ENCODE measurements around the gene LCAT. TPM values are rescaled to one million over a fixed set of nuclear protein-coding genes. Genes with fewer than 3 reads are reported as not detected.

LCAT gene
- total RNA-seq: 10 to 100 TPM; 12.9 to 15.3 TPM

GRCh38 chr16:67943619-67944504, at the start of gene LCAT:
TSS of gene LCAT (minus strand) at chr16:67944120. CDS start at chr16:67944101, 19 bp downstream.
- H3K9me3 Mint-ChIP-seq: no peaks in the 10 kb centered on the region
- H3K4me3 Mint-ChIP-seq: no peak within 1 kb of the TSS
- ChIA-PET CTCF (interaction anchor here (1.0 to 1.3 kb wide), 4 partner anchors 9 to 92 kb away, joined by 3 to 7 read pairs (median 3); no protein-coding TSS in a partner anchor), POLR2A (no interaction called here)
- H3K27ac Mint-ChIP-seq: no peak within 1 kb of the TSS
- DNase-seq: no peak
- H3K4me1 Mint-ChIP-seq: peaks cover 30% of the 10 kb centered on the region
- no peaks in the 10 kb centered on the region for H3K27me3 Mint-ChIP-seq
- H3K36me3 Mint-ChIP-seq (ENCODE audit: low read depth): peaks cover 18% of the 10 kb centered on the region

GRCh38 chr16:67993207-67994039, 49.5 kb upstream of the LCAT start:
- Mint-ChIP-seq H3K4me1 (peaks cover 34% of the 10 kb centered on the region), H3K27ac (peak overlapping the region; percentile 99), H3K27me3 (no peaks in the 10 kb centered on the region), H3K4me3 (peak overlapping the region; percentile 79), H3K9me3 (peaks cover 3% of the 10 kb centered on the region), H3K36me3 (ENCODE audit: low read depth) (peaks cover 10% of the 10 kb centered on the region)
- CTCF ChIA-PET: interaction anchor here (0.7 to 1.3 kb wide), 7 partner anchors 8 to 177 kb away, joined by 3 to 7 read pairs (median 4); partner anchors contain the start of gene DPEP3
- POLR2A ChIA-PET: no interaction called here
- DNase-seq: peak; percentile 82

- Mint-ChIP-seq H3K36me3 (ENCODE audit: low read depth) (peaks cover 10% of the 10 kb centered on the region), H3K4me1 (peaks cover 34% of the 10 kb centered on the region), H3K27ac (peak overlapping the region; percentile 99), H3K4me3 (no peak overlapping the region), H3K9me3 (peaks cover 3% of the 10 kb centered on the region), H3K27me3 (no peaks in the 10 kb centered on the region)
- DNase-seq: no peak
- ChIA-PET CTCF (interaction anchor here (0.8 to 1.8 kb wide), 6 partner anchors 12 to 176 kb away, joined by 3 to 5 read pairs (median 3); partner anchors contain the start of genes DDX28, DPEP2NB and DUS2), POLR2A (no interaction called here)
Measured at GRCh38 chr16:67992661-67993206, 48.8 kb upstream of the LCAT start.

GRCh38 chr16:67990018-67990386, 46.1 kb upstream of the LCAT start:
- no peaks in the 10 kb centered on the region for H3K27me3 Mint-ChIP-seq
- H3K36me3 Mint-ChIP-seq (ENCODE audit: low read depth): no peaks in the 10 kb centered on the region
- CTCF ChIA-PET: interaction anchor here (1.9 kb wide), 1 partner anchor 51 kb away, joined by 8 read pairs; no protein-coding TSS in a partner anchor
- no peak for DNase-seq
- POLR2A ChIA-PET: no interaction called here
- no peak overlapping the region for H3K4me3 Mint-ChIP-seq
- no peaks in the 10 kb centered on the region for H3K9me3 Mint-ChIP-seq
- H3K4me1 Mint-ChIP-seq: peaks cover 20% of the 10 kb centered on the region
- H3K27ac Mint-ChIP-seq: peak overlapping the region; percentile 21

- no peaks in the 10 kb centered on the region for H3K27me3 Mint-ChIP-seq
- no peaks in the 10 kb centered on the region for H3K36me3 Mint-ChIP-seq (ENCODE audit: low read depth)
Measured at GRCh38 chr16:67989322-67990017, 45.5 kb upstream of the LCAT start.

GRCh38 chr16:67988675-67989074, 44.8 kb upstream of the LCAT start:
- no peaks in the 10 kb centered on the region for H3K36me3 Mint-ChIP-seq (ENCODE audit: low read depth)
- CTCF ChIA-PET: interaction anchor here (1.0 to 1.9 kb wide), 2 partner anchors 52 to 74 kb away, joined by 3 to 8 read pairs; no protein-coding TSS in a partner anchor
- H3K27ac Mint-ChIP-seq: peak overlapping the region; percentile 81
- H3K27me3 Mint-ChIP-seq: no peaks in the 10 kb centered on the region
- DNase-seq: no peak
- no peaks in the 10 kb centered on the region for H3K9me3 Mint-ChIP-seq
- H3K4me3 Mint-ChIP-seq: no peak overlapping the region
- POLR2A ChIA-PET: no interaction called here
- H3K4me1 Mint-ChIP-seq: peaks cover 24% of the 10 kb centered on the region

More at GRCh38 chr16:67989322-67990017, 45.5 kb upstream of the LCAT start:
- CTCF ChIA-PET: interaction anchor here (0.5 to 1.9 kb wide), 3 partner anchors 51 to 471 kb away, joined by 3 to 8 read pairs (median 3); no protein-coding TSS in a partner anchor
- H3K9me3 Mint-ChIP-seq: no peaks in the 10 kb centered on the region
- no peak for DNase-seq
- no peak overlapping the region for H3K4me3 Mint-ChIP-seq
- peaks cover 21% of the 10 kb centered on the region for H3K4me1 Mint-ChIP-seq
- POLR2A ChIA-PET: no interaction called here
- no peak overlapping the region for H3K27ac Mint-ChIP-seq

GRCh38 chr16:67987460-67988160, 43.7 kb upstream of the LCAT start:
- CTCF ChIA-PET: interaction anchor here (0.6 to 1.5 kb wide), 2 partner anchors 10 to 170 kb away, joined by 3 to 5 read pairs; no protein-coding TSS in a partner anchor
- Mint-ChIP-seq H3K27me3 (no peaks in the 10 kb centered on the region), H3K9me3 (no peaks in the 10 kb centered on the region), H3K36me3 (ENCODE audit: low read depth) (no peaks in the 10 kb centered on the region), H3K4me3 (no peak overlapping the region), H3K4me1 (peaks cover 26% of the 10 kb centered on the region), H3K27ac (peak overlapping the region; percentile 0)
- POLR2A ChIA-PET: no interaction called here
- DNase-seq: no peak

- Mint-ChIP-seq H3K9me3 (no peaks in the 10 kb centered on the region), H3K4me1 (peaks cover 24% of the 10 kb centered on the region), H3K36me3 (ENCODE audit: low read depth) (no peaks in the 10 kb centered on the region), H3K4me3 (no peak overlapping the region), H3K27me3 (no peaks in the 10 kb centered on the region), H3K27ac (no peak overlapping the region)
- DNase-seq: no peak
- POLR2A ChIA-PET: interaction anchor here (0.7 kb wide), 1 partner anchor 324 kb away, joined by 4 read pairs; the partner anchor contains the start of genes PRMT7 and SLC7A6OS
- CTCF ChIA-PET: interaction anchor here (1.5 kb wide), 1 partner anchor 11 kb away, joined by 5 read pairs; no protein-coding TSS in a partner anchor
Measured at GRCh38 chr16:67986949-67987348, 43.0 kb upstream of the LCAT start.

- no peak overlapping the region for H3K4me3 Mint-ChIP-seq
Measured at GRCh38 chr16:67982011-67982696, 38.2 kb upstream of the LCAT start.

GRCh38 chr16:67979955-67980678, 36.2 kb upstream of the LCAT start, which contains the start of gene DPEP3:
TSS of gene DPEP3 (minus strand) at chr16:67980499. CDS start at chr16:67980380, 119 bp downstream.
- ChIA-PET CTCF (interaction anchor here (0.8 to 1.5 kb wide), 4 partner anchors 14 to 85 kb away, joined by 3 to 5 read pairs (median 4); no protein-coding TSS in a partner anchor), POLR2A (no interaction called here)
- Mint-ChIP-seq H3K4me3 (no peak within 1 kb of the TSS), H3K9me3 (no peaks in the 10 kb centered on the region), H3K27me3 (peaks cover 4% of the 10 kb centered on the region), H3K36me3 (ENCODE audit: low read depth) (no peaks in the 10 kb centered on the region), H3K4me1 (peaks cover 24% of the 10 kb centered on the region), H3K27ac (no peak within 1 kb of the TSS)
- DNase-seq: no peak

More at GRCh38 chr16:67982011-67982696, 38.2 kb upstream of the LCAT start:
- POLR2A ChIA-PET: no interaction called here
- Mint-ChIP-seq H3K27ac (no peak overlapping the region), H3K9me3 (no peaks in the 10 kb centered on the region), H3K4me1 (peaks cover 24% of the 10 kb centered on the region), H3K27me3 (peaks cover 3% of the 10 kb centered on the region), H3K36me3 (ENCODE audit: low read depth) (no peaks in the 10 kb centered on the region)
- no peak for DNase-seq
- CTCF ChIA-PET: interaction anchor here (0.8 to 2.2 kb wide), 5 partner anchors 9 to 103 kb away, joined by 3 to 9 read pairs (median 3); partner anchors contain the start of gene NFATC3
